Colon (tissue), 2 donors: Measurements from ENCODE around the gene E4F1.

Experiments used
- FAIRE-seq: peaks from 2 replicates; lab custom pipeline; 2012; peaks lifted over from hg19 to GRCh38; lab: Jason Lieb, UNC
- donor health status: control.
- donor health status: control.

Gene E4F1

GRCh38 chr16:2206780-2207433, 16.5 kb upstream of the E4F1 start:
- FAIRE-seq: no peak

GRCh38 chr16:2207872-2208271, 15.5 kb upstream of the E4F1 start:
- no peak for FAIRE-seq

- FAIRE-seq: no peak
Measured at GRCh38 chr16:2208308-2208707, 15.1 kb upstream of the E4F1 start.

GRCh38 chr16:2208772-2209171, 14.6 kb upstream of the E4F1 start:
- FAIRE-seq: no peak

GRCh38 chr16:2209258-2210008, 14.0 kb upstream of the E4F1 start:
- FAIRE-seq: no peak

GRCh38 chr16:2210009-2210332, 13.4 kb upstream of the E4F1 start:
- FAIRE-seq: no peak

- no peak for FAIRE-seq
Measured at GRCh38 chr16:2210386-2211365, 12.7 kb upstream of the E4F1 start, which contains the start of gene BRICD5. TSS of gene BRICD5 (minus strand) at chr16:2210863. CDS start at chr16:2210833, 30 bp downstream.

- FAIRE-seq: no peak
Measured at GRCh38 chr16:2211923-2212347, 11.5 kb upstream of the E4F1 start.

- FAIRE-seq: no peak
Measured at GRCh38 chr16:2212362-2213324, 10.7 kb upstream of the E4F1 start.

- FAIRE-seq: no peak
Measured at GRCh38 chr16:2213817-2214718, 9.3 kb upstream of the E4F1 start.

GRCh38 chr16:2214719-2214968, 8.7 kb upstream of the E4F1 start, which contains the start of gene PGP:
TSS of gene PGP (minus strand) at chr16:2214840. CDS start at chr16:2214777, 63 bp downstream.
- FAIRE-seq: no peak

- no peak for FAIRE-seq
Measured at GRCh38 chr16:2216330-2216729, 7.1 kb upstream of the E4F1 start.

- no peak for FAIRE-seq
Measured at GRCh38 chr16:2223942-2224486, 623 bp downstream of the E4F1 start.

GRCh38 chr16:2226245-2226793, 2.9 kb downstream of the E4F1 start:
- no peak for FAIRE-seq

- no peak for FAIRE-seq
Measured at GRCh38 chr16:2226918-2227317, 3.5 kb downstream of the E4F1 start.

GRCh38 chr16:2228161-2228824, 4.9 kb downstream of the E4F1 start:
- FAIRE-seq: no peak

GRCh38 chr16:2229091-2229490, 5.7 kb downstream of the E4F1 start:
- no peak for FAIRE-seq

GRCh38 chr16:2229632-2230250, 6.3 kb downstream of the E4F1 start:
- FAIRE-seq: no peak

- FAIRE-seq: no peak
Measured at GRCh38 chr16:2230376-2230775, 7.0 kb downstream of the E4F1 start.
